Natural killer cell (primary cell): ENCODE data around the gene TMEM253. TPM values are rescaled to one million over a fixed set of nuclear protein-coding genes. Genes with fewer than 3 reads are reported as not detected.

Source experiments
- ATAC-seq, 3 donors: fragments of 150-1000 bp in 2 of 3; fragments of 200-7000 bp in 1 of 3; cut with Tn5 transposase; 1 replicate in 1 of 3; 2 replicates in 2 of 3; pipeline ENCODE4 v1.10.0; 2021; ENCODE audit warnings: mild to moderate bottlenecking in 2 of 3, moderate library complexity in 2 of 3
- DNase-seq, 2 donors: peaks; one replicate each; pipeline versions ENCODE4 v3.0.0 to v3.0.0-alpha.2; 2013 to 2021; ENCODE audit warnings: mixed read lengths in 1 of 2
- H3K27ac ChIP-seq: one replicate; pipeline ENCODE4 v1.5.1; 2013; ENCODE audit warnings: mild to moderate bottlenecking, low read length
- H3K27me3 ChIP-seq: one replicate; pipeline ENCODE4 v1.6.1; 2013; ENCODE audit warnings: low read length; ENCODE audit not compliant: control insufficient read depth, insufficient read depth
- H3K36me3 ChIP-seq: one replicate; pipeline ENCODE4 v1.6.1; 2013; ENCODE audit warnings: low read length; ENCODE audit not compliant: control insufficient read depth, insufficient read depth
- H3K4me1 ChIP-seq: one replicate; pipeline ENCODE4 v1.6.1; 2013; ENCODE audit warnings: low read length; ENCODE audit not compliant: control insufficient read depth, insufficient read depth
- H3K4me3 ChIP-seq: one replicate; pipeline ENCODE4 v1.5.1; 2013; ENCODE audit warnings: low read length
- H3K9me3 ChIP-seq: one replicate; pipeline ENCODE4 v1.6.1; 2013; ENCODE audit warnings: low read length; ENCODE audit not compliant: control insufficient read depth, insufficient read depth
- H3K27ac Mint-ChIP-seq, 2 donors: one replicate each; pipeline ENCODE4 v1.8.0; 2022; ENCODE audit warnings: mild to moderate bottlenecking in 2 of 2, mixed read lengths in 2 of 2, moderate library complexity in 1 of 2
- H3K27me3 Mint-ChIP-seq, 2 donors: one replicate each; pipeline ENCODE4 v1.8.0; 2022; ENCODE audit warnings: low read depth in 2 of 2, mixed read lengths in 2 of 2
- H3K36me3 Mint-ChIP-seq: one replicate; pipeline ENCODE4 v1.8.0; 2022; ENCODE audit warnings: mixed read lengths
- H3K4me1 Mint-ChIP-seq, 2 donors: one replicate each; pipeline ENCODE4 v1.8.0; 2022; ENCODE audit warnings: mixed read lengths in 2 of 2
- H3K4me3 Mint-ChIP-seq: one replicate; pipeline ENCODE4 v1.8.0; 2022; ENCODE audit warnings: mild to moderate bottlenecking, moderate library complexity, mixed read lengths
- H3K9me3 Mint-ChIP-seq, 2 donors: one replicate each; pipeline ENCODE4 v1.8.0; 2022; ENCODE audit warnings: mixed read lengths in 2 of 2
- CTCF ChIP-seq: fragments of 200-600 bp; IDR thresholded peaks from one replicate; pipeline ENCODE4 v1.8.0; 2022; ENCODE audit warnings: antibody characterized with exemption
- WGBS: methylation state at CpG from one replicate; pipeline ENCODE4 v1.1.7; 2013; ENCODE audit warnings: missing lambda C conversion rate; ENCODE audit not compliant: insufficient coverage; 5-methylcytosine and 5-hydroxymethylcytosine counted together
- intact Hi-C: fragments of 100-400 bp; cut with micrococcal nuclease; formaldehyde crosslinking; loops from one replicate; pipeline ENCODE4 v1.14.2; 2022
- total RNA-seq, 4 donors: library from RNA; stranded (reverse); fragments of 120-200 nt in 1 of 4; gene quantifications; one replicate each; pipeline versions ENCODE4 v1.2.3 to v1.2.4, GENCODE V29; 2013 to 2022

Gene TMEM253
- total RNA-seq, 3 donors from 2014 or later (not counting 1 experiment from before 2014, with no cell fraction given), result 0.40 TPM; not detected in 2

GRCh38 chr14:21054768-21055145 is 46.1 kb upstream of the TMEM253 start:
- Mint-ChIP-seq H3K9me3 (no peaks in the 10 kb centered on the region), H3K4me1 (no peaks in the 10 kb centered on the region)
- no peak for ATAC-seq

DNA sequence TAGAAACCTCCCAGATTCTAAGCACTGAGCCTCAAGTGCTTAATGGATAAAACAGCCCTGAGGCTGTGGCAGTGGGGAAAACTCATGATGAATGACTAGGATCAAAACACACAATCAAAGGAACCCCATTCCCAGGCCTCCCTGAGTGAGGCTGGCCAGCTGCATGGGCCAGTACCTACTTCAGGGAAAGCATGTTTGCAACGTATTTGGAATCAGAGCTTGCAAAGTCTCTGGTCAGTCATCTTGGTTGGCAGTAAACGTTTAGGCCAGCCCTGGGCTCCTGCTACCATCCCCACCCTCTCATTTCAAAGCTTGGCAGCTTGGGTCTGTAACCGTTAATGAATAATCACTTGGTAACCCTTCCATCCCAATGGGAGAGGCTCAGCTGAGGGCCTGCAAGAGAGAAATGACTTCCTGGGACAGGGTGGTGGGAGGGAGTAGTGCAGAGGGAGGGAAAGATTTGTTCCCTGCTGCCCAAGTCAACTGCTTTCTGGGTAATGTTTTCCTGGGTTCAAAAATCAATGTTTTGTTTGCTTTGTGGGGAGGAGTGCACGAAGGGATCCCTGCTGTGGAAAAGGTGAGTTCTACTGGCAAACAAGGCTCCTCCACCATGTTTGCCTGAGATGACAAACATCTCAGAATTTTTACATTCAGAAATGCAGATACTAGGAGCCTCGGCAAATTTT is 45.3 kb upstream of the TMEM253 start:
- Histone ChIP-seq H3K27ac (no peak overlapping the region), H3K9me3 (no peaks in the 10 kb centered on the region), H3K36me3 (no peaks in the 10 kb centered on the region), H3K4me3 (no peak overlapping the region), H3K4me1 (no peaks in the 10 kb centered on the region), H3K27me3 (no peaks in the 10 kb centered on the region)
- intact Hi-C loops, result no loop called here
- DNase-seq, result no peak
- no peak for ATAC-seq
- Mint-ChIP-seq H3K36me3 (no peaks in the 10 kb centered on the region), H3K27ac (no peak overlapping the region), H3K4me3 (no peak overlapping the region), H3K4me1 (no peaks in the 10 kb centered on the region), H3K27me3 (peaks cover 10 to 17% of the 10 kb centered on the region in 2 donors), H3K9me3 (no peaks in the 10 kb centered on the region)
- WGBS, result 77% methylated on average over 5 of the region's 5 CpGs
- no peak for TF ChIP-seq CTCF

More at GRCh38 chr14:21054768-21055145, 46.1 kb upstream of the TMEM253 start:
- WGBS, result 100% methylated on average over 1 of the region's 4 CpGs
- TF ChIP-seq CTCF, result no peak
- H3K27me3 ChIP-seq, result no peaks in the 10 kb centered on the region
- H3K4me1 ChIP-seq, result no peaks in the 10 kb centered on the region
- intact Hi-C loops, result no loop called here
- Mint-ChIP-seq H3K4me3 (no peak overlapping the region), H3K27ac (no peak overlapping the region), H3K27me3 (peaks cover 1 to 9% of the 10 kb centered on the region in 2 donors), H3K36me3 (no peaks in the 10 kb centered on the region)
- no peak for DNase-seq
- H3K36me3 ChIP-seq, result no peaks in the 10 kb centered on the region
- H3K27ac ChIP-seq, result no peak overlapping the region
- no peak overlapping the region for H3K4me3 ChIP-seq
- H3K9me3 ChIP-seq, result no peaks in the 10 kb centered on the region

DNA sequence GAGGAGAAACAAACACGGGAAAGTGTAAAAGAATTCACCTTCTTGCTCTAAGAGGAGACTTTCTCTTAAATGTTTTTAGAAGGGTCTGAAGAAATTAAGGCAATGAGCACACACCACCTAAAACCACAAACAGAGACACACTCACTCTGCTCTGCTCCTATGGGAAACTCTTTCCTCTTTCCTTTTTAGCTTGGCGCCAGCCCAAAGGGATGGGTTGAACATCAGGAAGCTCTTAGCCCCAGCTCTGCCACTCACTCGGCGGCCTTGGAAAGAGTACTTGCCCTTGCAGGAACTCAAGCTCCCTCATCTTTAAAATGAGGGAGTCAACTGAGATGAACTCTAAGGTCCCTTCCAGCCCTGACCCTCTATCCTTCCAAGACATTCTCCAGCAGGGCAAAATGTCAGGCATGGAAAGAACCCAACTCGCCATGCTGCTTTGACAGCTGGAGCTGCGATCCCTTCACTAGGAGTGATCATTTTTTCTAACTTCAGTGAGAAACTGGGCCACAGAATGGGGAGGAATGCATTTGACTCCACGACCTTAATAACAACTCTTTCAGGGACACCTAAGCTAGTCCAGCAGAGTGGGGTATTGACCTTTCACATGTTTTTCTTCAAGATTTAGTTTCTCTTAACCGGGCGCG is 44.2 kb upstream of the TMEM253 start:
- DNase-seq (no peak), ATAC-seq (no peak)
- no peak for TF ChIP-seq CTCF
- Histone ChIP-seq H3K36me3 (no peaks in the 10 kb centered on the region), H3K4me3 (no peak overlapping the region), H3K9me3 (no peaks in the 10 kb centered on the region), H3K27ac (no peak overlapping the region), H3K4me1 (no peaks in the 10 kb centered on the region), H3K27me3 (no peaks in the 10 kb centered on the region)
- Mint-ChIP-seq H3K4me3 (no peak overlapping the region), H3K9me3 (no peaks in the 10 kb centered on the region), H3K27ac (no peak overlapping the region), H3K36me3 (no peaks in the 10 kb centered on the region), H3K4me1 (no peaks in the 10 kb centered on the region), H3K27me3 (peaks cover 18 to 24% of the 10 kb centered on the region in 2 donors)
- intact Hi-C loops, result no loop called here
- WGBS, result 84% methylated on average over 6 of the region's 10 CpGs
